IPS-18a (cell line): ENCODE data around the gene CFAP100.

Source experiments
- H3K27ac ChIP-seq: one replicate; pipeline ENCODE4 v1.5.1; 2013; ENCODE audit warnings: low read length
- H3K27me3 ChIP-seq: one replicate; pipeline ENCODE4 v1.6.1; 2013; ENCODE audit warnings: mild to moderate bottlenecking, low read length; ENCODE audit not compliant: control insufficient read depth, insufficient read depth
- H3K36me3 ChIP-seq: one replicate; pipeline ENCODE4 v1.6.1; 2013; ENCODE audit warnings: low read depth, low read length; ENCODE audit not compliant: control insufficient read depth
- H3K4me1 ChIP-seq: one replicate; pipeline ENCODE4 v1.6.1; 2013; ENCODE audit warnings: low read depth, low read length; ENCODE audit not compliant: control insufficient read depth
- H3K4me3 ChIP-seq: one replicate; pipeline ENCODE4 v1.5.1; 2013; ENCODE audit warnings: low read length
- H3K9ac ChIP-seq: one replicate; pipeline ENCODE4 v1.6.1; 2013; ENCODE audit warnings: mild to moderate bottlenecking, low read length, moderate library complexity
- H3K9me3 ChIP-seq: one replicate; pipeline ENCODE4 v1.6.1; 2013; ENCODE audit warnings: low read depth, low read length; ENCODE audit not compliant: control insufficient read depth

CFAP100 gene

DNA sequence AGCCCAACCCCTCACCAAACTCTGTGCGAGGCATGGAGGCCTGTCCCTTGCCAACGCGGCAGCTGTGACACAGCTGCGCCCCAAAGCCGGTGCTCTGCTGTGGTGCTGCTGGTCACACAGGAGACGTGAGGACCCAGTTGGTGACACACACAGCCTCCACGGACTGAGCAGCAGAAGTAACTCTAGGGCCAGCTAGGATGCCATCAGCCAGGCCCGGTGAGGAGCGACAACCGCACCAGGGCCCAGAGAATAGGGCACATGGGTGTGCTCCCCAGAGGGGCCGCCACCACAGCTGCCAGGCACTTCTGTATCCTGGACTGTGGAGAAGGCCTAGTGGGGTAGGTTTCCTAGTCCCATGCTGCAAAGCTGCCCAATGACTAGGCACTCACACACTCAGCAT lies 70.3 kb downstream of the CFAP100 start:
- Histone ChIP-seq H3K27ac (no peak overlapping the region), H3K36me3 (peaks cover 83% of the 10 kb centered on the region), H3K9ac (no peak overlapping the region)

DNA sequence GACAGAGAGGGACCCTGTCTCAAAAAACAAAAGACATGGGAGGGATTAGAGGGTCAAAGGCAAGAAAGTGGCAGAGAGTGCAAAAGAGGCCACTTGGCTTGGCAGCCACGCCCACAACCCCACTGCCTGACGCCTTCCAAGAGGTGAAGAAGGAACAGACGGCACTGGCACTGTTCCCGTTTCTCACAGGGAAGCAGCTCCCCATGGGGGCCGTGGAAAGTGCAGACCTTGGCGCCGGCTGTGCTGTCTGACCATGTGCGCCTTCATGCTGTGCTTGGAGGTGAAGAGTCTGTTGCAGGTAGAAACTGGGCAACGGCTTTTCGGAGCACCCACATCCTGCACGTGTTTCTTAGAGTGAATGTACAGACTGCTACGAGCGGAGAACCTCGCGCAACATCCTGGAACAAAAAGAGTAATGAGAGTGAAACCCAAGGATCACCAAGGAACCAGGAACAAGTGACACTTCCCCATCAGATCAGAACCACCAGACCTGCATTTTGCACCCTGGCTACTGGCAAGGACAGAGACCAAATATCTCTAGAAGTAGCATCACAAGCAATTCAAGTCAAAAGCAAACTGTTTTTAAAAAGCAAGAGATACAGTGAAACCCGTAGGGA lies 71.3 kb downstream of the CFAP100 start:
- Histone ChIP-seq H3K4me3 (no peak overlapping the region), H3K27ac (no peak overlapping the region), H3K27me3 (no peaks in the 10 kb centered on the region), H3K9me3 (no peaks in the 10 kb centered on the region), H3K4me1 (no peaks in the 10 kb centered on the region), H3K9ac (no peak overlapping the region), H3K36me3 (peaks cover 84% of the 10 kb centered on the region)

More for the DNA sequence above, 70.3 kb downstream of the CFAP100 start:
- H3K27me3 ChIP-seq, result no peaks in the 10 kb centered on the region
- H3K9me3 ChIP-seq, result no peaks in the 10 kb centered on the region
- H3K4me1 ChIP-seq, result no peaks in the 10 kb centered on the region
- H3K4me3 ChIP-seq, result no peak overlapping the region

DNA sequence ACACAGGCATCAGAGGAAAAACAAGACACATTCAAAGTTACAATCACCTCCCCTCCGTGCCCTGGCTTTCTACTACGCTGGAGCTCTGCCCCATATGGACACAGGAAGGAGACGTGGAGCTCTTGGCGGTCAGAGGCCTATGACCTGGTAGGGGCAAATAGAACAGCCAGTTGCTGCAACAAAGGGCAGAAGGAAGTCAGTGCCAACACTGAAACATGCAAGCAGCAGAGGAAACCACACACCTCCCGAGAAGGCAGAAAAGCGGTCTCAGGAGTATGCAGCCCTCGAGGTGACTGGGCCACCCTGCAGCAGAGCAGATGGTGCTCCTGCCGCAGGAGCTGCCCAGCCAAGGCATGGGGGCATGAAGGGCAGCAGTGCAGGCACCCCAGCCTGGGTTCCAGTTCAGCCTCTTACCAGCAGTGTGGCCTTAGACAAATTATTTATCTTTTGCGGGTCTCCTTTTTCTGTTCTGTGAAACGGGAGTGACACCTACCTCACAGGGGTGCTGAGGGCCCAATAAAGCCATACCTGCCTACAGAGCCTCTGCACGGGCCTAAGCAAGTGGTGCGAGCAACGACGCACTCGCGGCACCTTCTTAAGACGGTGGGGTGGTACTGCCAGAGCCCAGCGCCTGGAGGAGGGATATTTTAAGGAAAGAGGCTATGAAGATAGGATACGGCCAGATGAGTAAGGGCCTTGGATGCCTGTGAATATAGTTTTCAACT lies 72.3 kb downstream of the CFAP100 start:
- Histone ChIP-seq H3K36me3 (peaks cover 80% of the 10 kb centered on the region), H3K27ac (no peak overlapping the region), H3K9me3 (no peaks in the 10 kb centered on the region), H3K27me3 (no peaks in the 10 kb centered on the region), H3K9ac (no peak overlapping the region), H3K4me3 (no peak overlapping the region), H3K4me1 (no peaks in the 10 kb centered on the region)

DNA sequence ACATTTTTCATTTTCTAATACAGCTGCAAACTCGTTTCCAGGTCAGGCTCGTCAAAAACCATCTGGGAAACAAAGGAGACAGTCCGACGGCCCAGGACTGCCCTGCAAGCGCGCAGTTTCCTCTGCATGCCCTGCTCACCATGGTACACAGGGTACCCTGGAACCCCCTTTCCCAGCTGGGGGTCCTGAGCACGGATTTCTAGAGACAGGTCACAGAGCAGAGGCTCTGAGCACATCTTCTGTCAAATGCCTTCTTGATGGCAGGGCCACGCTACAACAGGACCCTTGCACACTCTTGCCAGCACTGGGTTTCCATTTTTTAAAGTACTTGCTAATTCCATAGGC lies 72.9 kb downstream of the CFAP100 start:
- Histone ChIP-seq H3K4me3 (no peak overlapping the region), H3K36me3 (peaks cover 75% of the 10 kb centered on the region), H3K9me3 (no peaks in the 10 kb centered on the region), H3K27me3 (no peaks in the 10 kb centered on the region), H3K4me1 (peaks cover 4% of the 10 kb centered on the region), H3K9ac (no peak overlapping the region), H3K27ac (no peak overlapping the region)

DNA sequence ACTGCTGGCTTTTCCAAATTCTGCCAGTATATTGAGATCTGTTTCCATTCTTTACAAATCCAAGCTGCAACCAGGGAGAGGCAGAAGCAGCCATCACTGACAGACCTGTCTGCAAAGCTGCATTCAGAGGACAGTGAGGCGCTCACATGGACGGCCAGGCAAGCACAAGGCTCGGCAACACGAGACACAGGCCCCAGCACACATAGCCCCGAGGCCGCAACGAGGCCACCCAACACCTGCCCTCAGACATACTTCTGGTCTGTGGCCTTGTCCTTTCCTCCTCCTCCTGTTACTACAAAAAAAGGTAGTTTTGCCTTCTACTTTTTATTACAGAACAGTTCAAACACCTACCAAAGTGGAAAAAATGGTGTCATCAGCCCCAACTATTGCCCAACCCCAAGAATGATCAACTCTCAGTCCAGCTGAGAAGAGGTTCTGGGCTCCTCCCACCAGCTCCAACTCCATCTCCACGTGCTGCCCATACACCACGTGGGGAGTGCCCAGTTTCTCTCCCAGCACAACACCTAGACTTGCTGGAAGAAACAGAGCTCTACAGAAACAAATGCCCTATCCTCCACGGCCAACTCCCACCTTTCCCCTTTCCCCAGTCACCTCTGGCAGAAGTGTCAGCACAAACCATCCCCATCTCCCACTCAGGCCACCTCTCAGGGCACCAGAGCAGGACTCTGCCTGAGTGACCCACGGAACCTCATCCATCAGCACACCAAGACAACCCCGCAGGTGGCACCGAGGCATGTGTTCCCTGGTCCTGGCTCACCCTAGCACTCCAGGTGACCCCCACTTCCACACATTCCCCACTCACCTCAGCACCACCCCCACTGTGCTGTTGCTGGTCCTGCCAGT lies 73.6 kb downstream of the CFAP100 start:
- peaks cover 73% of the 10 kb centered on the region for H3K36me3 ChIP-seq
- H3K4me3 ChIP-seq, result no peak overlapping the region
- no peaks in the 10 kb centered on the region for H3K27me3 ChIP-seq
- no peak overlapping the region for H3K27ac ChIP-seq
- no peak overlapping the region for H3K9ac ChIP-seq
- no peaks in the 10 kb centered on the region for H3K9me3 ChIP-seq
- peaks cover 11% of the 10 kb centered on the region for H3K4me1 ChIP-seq

DNA sequence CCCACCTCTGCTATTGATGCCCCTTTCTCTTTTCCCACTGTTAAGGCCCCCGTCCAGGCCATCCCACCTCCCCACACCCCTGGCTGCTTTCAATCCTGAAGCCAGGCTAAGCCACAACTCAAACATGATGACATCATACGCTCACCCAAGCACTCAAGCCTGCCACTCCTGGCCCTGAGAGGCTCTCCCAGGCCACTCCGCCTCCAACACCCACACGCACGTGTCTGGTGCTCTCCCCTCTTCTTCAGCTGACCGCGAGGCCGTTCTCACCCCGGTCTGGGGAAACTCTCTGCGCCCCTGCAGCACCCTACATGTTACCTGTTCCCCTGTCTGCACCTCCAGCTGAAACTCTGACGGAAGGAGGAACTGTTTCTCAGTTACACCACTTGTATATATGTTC lies 74.8 kb downstream of the CFAP100 start:
- H3K9me3 ChIP-seq, result no peaks in the 10 kb centered on the region
- H3K27me3 ChIP-seq, result no peaks in the 10 kb centered on the region
- no peak overlapping the region for H3K4me3 ChIP-seq
- H3K9ac ChIP-seq, result no peak overlapping the region
- H3K4me1 ChIP-seq, result peaks cover 16% of the 10 kb centered on the region
- no peak overlapping the region for H3K27ac ChIP-seq
- H3K36me3 ChIP-seq, result peaks cover 63% of the 10 kb centered on the region

DNA sequence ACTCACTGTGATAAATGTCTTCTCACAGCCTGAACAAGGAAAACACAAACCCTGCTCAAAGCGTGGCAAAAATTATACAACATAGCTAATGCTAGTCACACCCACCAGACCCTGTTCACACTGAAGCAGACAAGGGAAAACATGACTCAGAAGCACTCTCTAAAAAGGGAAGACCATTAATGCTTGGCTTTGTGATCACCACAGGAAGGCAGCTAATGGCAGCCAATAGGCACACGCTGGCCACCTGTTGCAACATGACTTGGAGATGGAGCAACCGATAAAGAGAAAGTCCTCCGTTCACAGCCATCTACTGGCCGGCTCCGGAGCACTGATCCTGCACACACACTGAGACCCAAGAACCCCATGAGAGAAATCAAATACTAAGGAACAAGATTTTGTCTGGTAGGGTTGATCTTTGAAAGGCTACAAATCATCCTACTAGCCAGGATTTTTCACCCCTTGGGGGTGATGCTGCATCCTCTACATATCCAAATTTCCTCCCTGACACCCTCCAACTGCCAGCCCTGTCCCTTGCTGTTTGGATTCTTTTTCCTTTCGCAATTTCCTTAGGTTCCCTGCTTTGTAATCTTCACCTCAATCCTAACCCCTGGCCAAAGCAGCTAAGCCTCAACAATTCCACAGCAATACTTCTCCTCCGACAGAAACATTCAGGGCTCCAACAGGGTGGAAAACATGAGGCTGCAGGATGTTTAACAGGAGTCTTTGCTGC lies 77.7 kb downstream of the CFAP100 start:
- Histone ChIP-seq H3K4me3 (no peak overlapping the region), H3K9ac (no peak overlapping the region), H3K4me1 (peaks cover 20% of the 10 kb centered on the region), H3K36me3 (peaks cover 40% of the 10 kb centered on the region), H3K27ac (no peak overlapping the region), H3K9me3 (no peaks in the 10 kb centered on the region), H3K27me3 (no peaks in the 10 kb centered on the region)

DNA sequence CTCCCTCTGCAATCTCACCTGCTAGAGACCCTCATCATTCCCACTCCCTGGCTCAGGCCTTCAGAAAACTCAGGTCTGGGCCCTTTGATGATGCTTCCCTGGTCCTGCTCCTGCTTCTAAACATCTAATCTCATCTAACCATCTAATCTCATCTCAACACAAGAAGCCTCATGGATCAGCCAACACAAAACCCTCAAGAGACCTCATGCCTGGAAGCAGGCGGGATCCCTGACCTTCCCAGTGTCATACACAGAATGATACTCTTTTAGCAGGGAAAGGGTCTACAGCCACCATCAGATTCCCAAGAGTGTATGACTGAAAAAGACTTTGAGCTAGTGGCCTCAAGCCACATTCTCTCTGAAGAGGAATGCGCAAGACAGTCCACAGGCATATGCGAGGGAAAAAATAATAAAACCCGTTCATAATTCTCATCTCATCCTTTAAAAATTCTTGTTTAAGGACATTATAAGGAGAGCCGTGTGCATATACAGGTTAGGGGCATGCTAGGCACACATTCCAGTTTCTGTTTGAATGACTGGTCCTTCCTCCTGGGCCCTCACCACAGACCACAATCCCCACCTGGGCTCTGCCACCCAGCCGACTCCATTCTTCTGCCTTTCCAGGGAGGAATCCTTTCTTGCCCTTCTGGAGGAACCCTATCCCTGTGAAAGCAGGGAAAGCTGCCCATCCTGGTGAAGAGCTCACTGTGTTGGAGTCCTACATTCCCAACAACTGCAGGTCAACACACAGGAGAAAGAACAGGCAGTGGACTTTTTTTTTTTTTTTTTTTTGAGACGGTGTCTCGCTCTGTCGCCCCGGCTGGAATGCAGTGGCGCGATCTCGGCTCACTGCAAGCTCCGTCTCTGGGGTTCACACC lies 78.8 kb downstream of the CFAP100 start:
- Histone ChIP-seq H3K27ac (no peak overlapping the region), H3K9me3 (no peaks in the 10 kb centered on the region), H3K4me1 (peaks cover 20% of the 10 kb centered on the region), H3K27me3 (no peaks in the 10 kb centered on the region), H3K9ac (no peak overlapping the region), H3K4me3 (no peak overlapping the region), H3K36me3 (peaks cover 31% of the 10 kb centered on the region)

DNA sequence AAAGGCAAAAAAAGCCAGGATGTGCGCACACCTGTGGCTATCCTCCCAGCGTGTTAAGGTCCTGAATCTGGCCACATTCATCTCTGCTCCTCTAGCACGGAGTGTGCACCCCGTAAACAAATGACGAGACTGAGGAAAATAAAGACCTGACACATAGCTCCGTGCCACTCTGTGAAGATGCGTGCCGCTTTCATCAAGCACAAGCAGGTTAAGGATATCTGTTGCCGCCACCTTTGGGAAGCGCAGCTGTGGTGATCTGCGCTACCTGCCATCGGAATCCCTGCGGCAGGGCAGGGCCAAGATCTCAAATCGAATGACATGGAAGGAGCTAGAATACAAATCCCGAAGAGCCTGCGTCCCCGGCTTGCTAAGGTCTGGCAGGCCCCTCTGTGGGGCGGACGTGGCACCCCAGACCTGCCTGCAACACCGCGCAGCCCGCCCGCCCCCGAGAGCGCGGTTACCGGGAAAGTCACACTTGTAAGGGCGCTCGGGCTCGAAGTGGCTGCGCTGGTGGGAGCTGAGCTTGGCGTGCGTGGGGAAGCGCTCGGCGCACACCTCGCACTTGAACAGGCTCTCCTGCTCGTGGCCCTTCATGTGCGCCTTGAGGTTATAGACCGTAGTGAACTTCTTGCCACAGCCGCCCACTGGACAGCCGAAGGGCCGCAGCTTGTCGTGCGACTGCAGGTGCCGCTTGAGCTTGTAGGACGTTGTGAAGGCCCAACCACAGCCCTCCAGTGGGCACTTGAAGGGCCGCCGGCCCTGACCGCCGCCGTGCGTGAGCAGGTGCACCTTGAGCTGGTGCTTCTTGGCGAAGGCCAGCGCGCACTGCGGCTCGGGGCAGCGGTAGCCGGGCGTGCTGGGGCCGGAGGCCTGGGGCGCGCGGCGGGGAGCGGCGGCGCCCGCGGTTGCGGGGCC lies 80.0 kb downstream of the CFAP100 start:
- Histone ChIP-seq H3K36me3 (peaks cover 19% of the 10 kb centered on the region), H3K4me3 (peak overlapping the region; percentile 62), H3K27ac (no peak overlapping the region), H3K9ac (peak overlapping the region; percentile 36), H3K4me1 (peaks cover 20% of the 10 kb centered on the region), H3K27me3 (no peaks in the 10 kb centered on the region), H3K9me3 (no peaks in the 10 kb centered on the region)
